GM12878 (cell line): ENCODE results near the gene SV2B. TPM values are rescaled to one million over a fixed set of nuclear protein-coding genes. Genes with fewer than 3 reads are reported as not detected.

Experiments used
- ATAC-seq: fragments of 200-7000 bp; cut with Tn5 transposase; 3 replicates; pipeline ENCODE4 v1.9.1; 2020; ENCODE audit warnings: mild to moderate bottlenecking, moderate library complexity
- BruUV-seq: library from RNA; stranded (reverse); fragments of 400-500 nt; replicated peaks from 2 replicates; lab custom pipeline; 2021; lab: Mats Ljungman, UMichigan
- CTCF ChIA-PET: fragments of 300-600 bp; sonication (Branson Sonifier 250); formaldehyde crosslinking; extraction: SDS; loops from one replicate; lab custom pipeline; 2021; ENCODE audit warnings: inconsistent platforms; lab: Yijun Ruan, JAX
- POLR2A ChIA-PET: fragments of 350-600 bp; formaldehyde crosslinking; extraction: SDS; loops from one replicate; lab custom pipeline; 2021; ENCODE audit warnings: inconsistent platforms; lab: Charles Lee
- RAD21 ChIA-PET: fragments of 300-600 bp; sonication (Branson Sonifier 250); formaldehyde crosslinking; loops from one replicate; lab custom pipeline; 2023; ENCODE audit warnings: antibody characterized with exemption; ENCODE audit not compliant: unreplicated experiment; lab: Charles Lee
- SMC1A ChIA-PET: fragments of 300-600 bp; sonication (Branson Sonifier 250); formaldehyde crosslinking; loops from one replicate; lab custom pipeline; 2023; ENCODE audit not compliant: unreplicated experiment, uncharacterized antibody; lab: Charles Lee
- DNase-seq: peaks from one replicate; pipeline ENCODE4 v3.0.0-alpha.2; 2011; ENCODE audit warnings: low read depth, low spot score
- FAIRE-seq: peaks from 3 replicates; lab custom pipeline; 2011; peaks lifted over from hg19 to GRCh38; lab: Jason Lieb, UNC
- H2AFZ ChIP-seq: 2 replicates; pipeline ENCODE4 v1.6.0; 2011; ENCODE audit warnings: low read depth, low read length, control low read depth; ENCODE audit not compliant: control insufficient read depth
- H3K27ac ChIP-seq: 2 replicates; pipeline ENCODE4 v1.5.1; 2011; ENCODE audit warnings: control low read depth; ENCODE audit not compliant: control insufficient read depth, insufficient read depth
- H3K27me3 ChIP-seq, 2 experiments: replicated peaks in 1 of 2; 2 replicates each; pipeline versions ENCODE4 v1.6.0 to v1.6.1; 2011; ENCODE audit warnings: low read length in 1 of 2; ENCODE audit not compliant: control insufficient read depth in 2 of 2, insufficient read depth in 2 of 2
- H3K36me3 ChIP-seq, 2 experiments: 2 replicates each; pipeline ENCODE4 v1.5.1; 2011; ENCODE audit warnings: low read length in 1 of 2; ENCODE audit not compliant: control insufficient read depth in 2 of 2, insufficient read depth in 2 of 2
- H3K4me1 ChIP-seq: 2 replicates; pipeline ENCODE4 v1.6.1; 2011; ENCODE audit warnings: mild to moderate bottlenecking, low read length, moderate library complexity, mixed read lengths; ENCODE audit not compliant: control insufficient read depth, insufficient read depth
- H3K4me2 ChIP-seq: 2 replicates; pipeline ENCODE4 v1.6.0; 2011; ENCODE audit warnings: control low read depth; ENCODE audit not compliant: control insufficient read depth, insufficient read depth
- H3K4me3 ChIP-seq: fragments of 200-600 bp; sonication (generic); 2 replicates; pipeline ENCODE4 v1.5.1; 2016
- H3K79me2 ChIP-seq: 2 replicates; pipeline ENCODE4 v1.6.0; 2011; ENCODE audit warnings: low read length; ENCODE audit not compliant: control insufficient read depth, insufficient read depth
- H3K9ac ChIP-seq: 2 replicates; pipeline ENCODE4 v1.8.0; 2011; ENCODE audit warnings: low read length, control low read depth, mixed read lengths; ENCODE audit not compliant: control insufficient read depth, insufficient read depth
- H3K9me3 ChIP-seq: replicated peaks from 3 replicates; pipeline ENCODE4 v1.5.1; 2011; ENCODE audit warnings: mild to moderate bottlenecking, low read length; ENCODE audit not compliant: control insufficient read depth, insufficient read depth
- H4K20me1 ChIP-seq: 2 replicates; pipeline ENCODE4 v1.6.0; 2011; ENCODE audit not compliant: control insufficient read depth, insufficient read depth
- CEBPB ChIP-seq, 2 experiments: fragments of 150-350 bp in 1 of 2; IDR thresholded peaks; 2 replicates each; pipeline ENCODE4 v1.6.1; 2012 to 2014; ENCODE audit warnings: low read depth in 2 of 2, low read length in 2 of 2, borderline replicate concordance in 1 of 2, inconsistent platforms in 1 of 2
- KLF5 ChIP-seq: fragments of 450-650 bp; IDR thresholded peaks from 2 replicates; pipeline ENCODE4 v1.6.1; 2014; ENCODE audit warnings: mild to moderate bottlenecking; ENCODE audit not compliant: partially characterized antibody
- ZBTB33 ChIP-seq: fragments of 450-650 bp; IDR thresholded peaks from 2 replicates; pipeline ENCODE4 v1.6.1; 2017; ENCODE audit warnings: mild to moderate bottlenecking
- WGBS: methylation state at CpG from one replicate; pipeline ENCODE4 v1.1.6; 2016; ENCODE audit warnings: low lambda C conversion rate; ENCODE audit not compliant: insufficient replicate concordance, insufficient coverage; ENCODE audit errors: missing lambda C conversion rate; 5-methylcytosine and 5-hydroxymethylcytosine counted together
- in situ Hi-C: fragments of 300-500 bp; cut with MboI; formaldehyde crosslinking; loops from 9 replicates; pipeline ENCODE4 v1.14.3; 2018; ENCODE audit warnings: mixed read lengths
- intact Hi-C: fragments of 100-400 bp; cut with micrococcal nuclease; formaldehyde crosslinking; loops from one replicate; pipeline ENCODE4 v1.14.2; 2022; ENCODE audit not compliant: unreplicated experiment
- polyA plus RNA-seq, 11 experiments: library from polyadenylated mRNA; depleted of rRNA in 4 of 11; unstranded in 6 of 11; stranded (reverse) in 5 of 11; fragments of >200 nt; fragmentation: Nextera tagmentation in 4 of 11; fragmentation: Illumina TruSeq in 1 of 11; extraction: Ambion mirVana in 4 of 11; extraction: Trizol in 1 of 11; gene quantifications; 1 replicate in 1 of 11; 2 replicates in 10 of 11; pipeline versions ENCODE4 v1.2.1 to v1.2.3, GENCODE V29; 2011 to 2016; ENCODE audit warnings: inconsistent platforms in 2 of 11, missing spikeins in 2 of 11, low read depth in 1 of 11
- total RNA-seq, 4 experiments: library from RNA; depleted of rRNA in 3 of 4; stranded (reverse); fragments of >200 nt in 3 of 4; fragmentation: Illumina TruSeq in 1 of 4; extraction: Trizol in 1 of 4; gene quantifications; 2 replicates each; pipeline versions ENCODE4 v1.2.1 to v1.2.3, GENCODE V29; 2013 to 2021
- TF ChIP-seq, protein P1 (sequence below): fragments of 150-350 bp; IDR thresholded peaks from 2 replicates; pipeline ENCODE4 v1.6.1; 2016; ENCODE audit warnings: low read depth, low read length

SV2B gene
- total and polyA plus RNA-seq, 10 of the 15 experiments (the other 5 are each of a cell fraction or from before 2014, with no cell fraction given), result 0.03 to 1.7 (median 1.3) TPM

- DNase-seq (no peak), FAIRE-seq (no peak), ATAC-seq (no peak)
- no peak for TF ChIP-seq CEBPB (IDR thresholded peaks at IDR 0.05; ENCODE audit: borderline replicate concordance in 1 of 2, low read depth in 2 of 2, low read length in 2 of 2)
- no peak for TF ChIP-seq KLF5
- no peak for TF ChIP-seq ZBTB33
- TF ChIP-seq, protein P1, sequence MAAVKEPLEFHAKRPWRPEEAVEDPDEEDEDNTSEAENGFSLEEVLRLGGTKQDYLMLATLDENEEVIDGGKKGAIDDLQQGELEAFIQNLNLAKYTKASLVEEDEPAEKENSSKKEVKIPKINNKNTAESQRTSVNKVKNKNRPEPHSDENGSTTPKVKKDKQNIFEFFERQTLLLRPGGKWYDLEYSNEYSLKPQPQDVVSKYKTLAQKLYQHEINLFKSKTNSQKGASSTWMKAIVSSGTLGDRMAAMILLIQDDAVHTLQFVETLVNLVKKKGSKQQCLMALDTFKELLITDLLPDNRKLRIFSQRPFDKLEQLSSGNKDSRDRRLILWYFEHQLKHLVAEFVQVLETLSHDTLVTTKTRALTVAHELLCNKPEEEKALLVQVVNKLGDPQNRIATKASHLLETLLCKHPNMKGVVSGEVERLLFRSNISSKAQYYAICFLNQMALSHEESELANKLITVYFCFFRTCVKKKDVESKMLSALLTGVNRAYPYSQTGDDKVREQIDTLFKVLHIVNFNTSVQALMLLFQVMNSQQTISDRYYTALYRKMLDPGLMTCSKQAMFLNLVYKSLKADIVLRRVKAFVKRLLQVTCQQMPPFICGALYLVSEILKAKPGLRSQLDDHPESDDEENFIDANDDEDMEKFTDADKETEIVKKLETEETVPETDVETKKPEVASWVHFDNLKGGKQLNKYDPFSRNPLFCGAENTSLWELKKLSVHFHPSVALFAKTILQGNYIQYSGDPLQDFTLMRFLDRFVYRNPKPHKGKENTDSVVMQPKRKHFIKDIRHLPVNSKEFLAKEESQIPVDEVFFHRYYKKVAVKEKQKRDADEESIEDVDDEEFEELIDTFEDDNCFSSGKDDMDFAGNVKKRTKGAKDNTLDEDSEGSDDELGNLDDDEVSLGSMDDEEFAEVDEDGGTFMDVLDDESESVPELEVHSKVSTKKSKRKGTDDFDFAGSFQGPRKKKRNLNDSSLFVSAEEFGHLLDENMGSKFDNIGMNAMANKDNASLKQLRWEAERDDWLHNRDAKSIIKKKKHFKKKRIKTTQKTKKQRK, result no peak
- BruUV-seq, result no TSS peak
- Histone ChIP-seq H3K27ac (no peak overlapping the region), H3K79me2 (no peaks in the 10 kb centered on the region), H3K9ac (no peak overlapping the region), H4K20me1 (no peaks in the 10 kb centered on the region), H3K4me1 (no peaks in the 10 kb centered on the region), H3K4me3 (no peak overlapping the region), H2AFZ (no peak overlapping the region), H3K9me3 (no peaks in the 10 kb centered on the region), H3K36me3 (no peaks in the 10 kb centered on the region), H3K27me3 (no peaks in the 10 kb centered on the region), H3K4me2 (no peak overlapping the region)
- 3% methylated on average over 2 of the region's 2 CpGs for WGBS
- ChIA-PET CTCF (interaction anchor here (0.6 to 3.6 kb wide), 22 partner anchors 9 to 315 kb away, joined by 3 to 28 read pairs (median 4); partner anchors contain the start of gene HDDC3), RAD21 (interaction anchor here (1.3 kb wide), 1 partner anchor 192 kb away, joined by 6 read pairs; no protein-coding TSS in a partner anchor), SMC1A (interaction anchor here (0.6 to 1.7 kb wide), 7 partner anchors 9 to 191 kb away, joined by 3 to 12 read pairs (median 3); no protein-coding TSS in a partner anchor), POLR2A (no interaction called here)
- intact Hi-C loops (no loop called here), in situ Hi-C loops (loop anchor here (25.0 kb wide), 1 partner anchor 910 kb away; no protein-coding TSS in a partner anchor)
Observed at GRCh38 chr15:91246998-91247397, 146.9 kb downstream of the SV2B start.
